Immature natural killer cell (primary cell): ENCODE measurements around the gene ERP27. TPM values are rescaled to one million over a fixed set of nuclear protein-coding genes. Genes with fewer than 3 reads are reported as not detected.

ENCODE experiments used
- DNase-seq, 3 donors: peaks; one replicate each; pipeline ENCODE4 v3.0.0; 2022; ENCODE audit warnings: mixed read lengths in 1 of 3
- H3K27ac Mint-ChIP-seq, 6 donors: one replicate each; pipeline ENCODE4 v1.8.0; 2020; ENCODE audit warnings: mixed read lengths in 6 of 6, mild to moderate bottlenecking in 5 of 6, inconsistent platforms in 4 of 6, moderate library complexity in 3 of 6
- H3K27me3 Mint-ChIP-seq, 3 donors: one replicate each; pipeline ENCODE4 v1.8.0; 2020 to 2021; ENCODE audit warnings: low read depth in 3 of 3, mild to moderate bottlenecking in 3 of 3, mixed read lengths in 3 of 3, moderate library complexity in 3 of 3, inconsistent platforms in 1 of 3
- H3K36me3 Mint-ChIP-seq, 3 donors: one replicate each; pipeline ENCODE4 v1.8.0; 2020; ENCODE audit warnings: mixed read lengths in 3 of 3, inconsistent platforms in 2 of 3, mild to moderate bottlenecking in 2 of 3
- H3K4me1 Mint-ChIP-seq, 2 donors: one replicate each; pipeline ENCODE4 v1.8.0; 2020; ENCODE audit warnings: inconsistent platforms in 2 of 2, mild to moderate bottlenecking in 2 of 2, mixed read lengths in 2 of 2, moderate library complexity in 1 of 2
- H3K4me3 Mint-ChIP-seq, 5 donors: one replicate each; pipeline ENCODE4 v1.8.0; 2020; ENCODE audit warnings: mild to moderate bottlenecking in 5 of 5, mixed read lengths in 5 of 5, inconsistent platforms in 3 of 5, moderate library complexity in 3 of 5
- H3K9me3 Mint-ChIP-seq, 6 donors: one replicate each; pipeline ENCODE4 v1.8.0; 2020; ENCODE audit warnings: mild to moderate bottlenecking in 6 of 6, mixed read lengths in 6 of 6, inconsistent platforms in 4 of 6, moderate library complexity in 3 of 6
- polyA plus RNA-seq, 3 donors: library from polyadenylated mRNA; unstranded; fragments of 300-500 nt; fragmentation: Illumina TruSeq; gene quantifications; one replicate each; pipeline ENCODE4 v1.2.3, GENCODE V29; 2021

ERP27 gene
- polyA plus RNA-seq, 3 donors from 2014 or later = 2.5 to 3.8 (median 3.8) TPM

GRCh38 chr12:14880890-14881453 is 57.4 kb downstream of the ERP27 start:
- Mint-ChIP-seq H3K9me3 (no peaks in the 10 kb centered on the region), H3K4me3 (no peak overlapping the region), H3K27me3 (peaks cover 4 to 12% (median 7%) of the 10 kb centered on the region in 3 donors), H3K36me3 (no peaks in the 10 kb centered on the region), H3K27ac (no peak overlapping the region), H3K4me1 (peaks cover 19 to 26% of the 10 kb centered on the region in 2 donors)
- no peak for DNase-seq

GRCh38 chr12:14879222-14879933 is 59.0 kb downstream of the ERP27 start:
- DNase-seq = no peak
- H3K4me3 Mint-ChIP-seq = no peak overlapping the region

GRCh38 chr12:14878488-14878887 is 59.8 kb downstream of the ERP27 start:
- DNase-seq = no peak
- Mint-ChIP-seq H3K36me3 (no peaks in the 10 kb centered on the region), H3K27me3 (no peaks in the 10 kb centered on the region), H3K4me3 (no peak overlapping the region), H3K27ac (no peak overlapping the region), H3K4me1 (peaks cover 4 to 6% of the 10 kb centered on the region in 2 donors), H3K9me3 (no peaks in the 10 kb centered on the region)

More at GRCh38 chr12:14879222-14879933, 59.0 kb downstream of the ERP27 start:
- peaks cover 6 to 10% of the 10 kb centered on the region in 2 donors for H3K4me1 Mint-ChIP-seq
- H3K27ac Mint-ChIP-seq = no peak overlapping the region
- peaks cover 0 to 1% (median 0%) of the 10 kb centered on the region in 3 donors for H3K27me3 Mint-ChIP-seq
- no peaks in the 10 kb centered on the region for H3K9me3 Mint-ChIP-seq
- H3K36me3 Mint-ChIP-seq = no peaks in the 10 kb centered on the region

GRCh38 chr12:14876833-14877232 is 61.5 kb downstream of the ERP27 start:
- DNase-seq = no peak
- Mint-ChIP-seq H3K4me3 (no peak overlapping the region), H3K27ac (no peak overlapping the region), H3K9me3 (no peaks in the 10 kb centered on the region), H3K27me3 (no peaks in the 10 kb centered on the region), H3K4me1 (peaks cover 4 to 6% of the 10 kb centered on the region in 2 donors), H3K36me3 (no peaks in the 10 kb centered on the region)

GRCh38 chr12:14874882-14875281 is 63.5 kb downstream of the ERP27 start:
- peaks cover 3 to 4% (median 4%) of the 10 kb centered on the region in 3 donors for H3K27me3 Mint-ChIP-seq
- H3K27ac Mint-ChIP-seq = no peak overlapping the region
- no peak overlapping the region for H3K4me3 Mint-ChIP-seq
- H3K9me3 Mint-ChIP-seq = no peaks in the 10 kb centered on the region
- DNase-seq = no peak
- no peaks in the 10 kb centered on the region for H3K36me3 Mint-ChIP-seq
- H3K4me1 Mint-ChIP-seq = no peaks in the 10 kb centered on the region

GRCh38 chr12:14873440-14874185 is 64.7 kb downstream of the ERP27 start:
- no peak for DNase-seq
- Mint-ChIP-seq H3K4me1 (no peaks in the 10 kb centered on the region), H3K27ac (no peak overlapping the region), H3K36me3 (no peaks in the 10 kb centered on the region), H3K9me3 (no peaks in the 10 kb centered on the region), H3K4me3 (no peak overlapping the region), H3K27me3 (peaks cover 4 to 6% (median 5%) of the 10 kb centered on the region in 3 donors)

GRCh38 chr12:14871886-14872285 is 66.5 kb downstream of the ERP27 start:
- Mint-ChIP-seq H3K27me3 (peaks cover 4 to 8% (median 6%) of the 10 kb centered on the region in 3 donors), H3K36me3 (peaks cover 0 to 9% (median 0%) of the 10 kb centered on the region in 3 donors), H3K4me3 (no peak overlapping the region), H3K4me1 (no peaks in the 10 kb centered on the region), H3K27ac (no peak overlapping the region), H3K9me3 (peaks cover 0 to 4% (median 0%) of the 10 kb centered on the region in 6 donors)
- no peak for DNase-seq

- Mint-ChIP-seq H3K4me3 (no peak overlapping the region), H3K27ac (no peak overlapping the region), H3K4me1 (no peaks in the 10 kb centered on the region), H3K9me3 (peaks cover 0 to 4% (median 0%) of the 10 kb centered on the region in 6 donors), H3K36me3 (peaks cover 0 to 9% (median 0%) of the 10 kb centered on the region in 3 donors), H3K27me3 (peaks cover 4 to 8% (median 6%) of the 10 kb centered on the region in 3 donors)
- DNase-seq = no peak
Observed at GRCh38 chr12:14871247-14871646, 67.1 kb downstream of the ERP27 start.

GRCh38 chr12:14868916-14869506 is 69.3 kb downstream of the ERP27 start:
- no peak for DNase-seq
- peaks cover 0 to 7% (median 0%) of the 10 kb centered on the region in 6 donors for H3K9me3 Mint-ChIP-seq
- no peak overlapping the region for H3K27ac Mint-ChIP-seq
- H3K4me1 Mint-ChIP-seq = no peaks in the 10 kb centered on the region
- peaks cover 0 to 9% (median 0%) of the 10 kb centered on the region in 3 donors for H3K36me3 Mint-ChIP-seq
- peaks cover 6 to 16% (median 14%) of the 10 kb centered on the region in 3 donors for H3K27me3 Mint-ChIP-seq
- H3K4me3 Mint-ChIP-seq = no peak overlapping the region

Other genes with a start within 250 kb of the ERP27 start
- gene GUCY2C, start 241.9 kb downstream of the ERP27 start, polyA plus RNA-seq = not detected
- 10 to 100 TPM; 27.1 to 73.5 (median 47.5) TPM for gene WBP11, start 135.1 kb downstream of the ERP27 start, polyA plus RNA-seq
- gene C12orf60, start 134.9 kb downstream of the ERP27 start, polyA plus RNA-seq = 1 to 10 TPM in 1 of 3 donors, under 1 TPM in 1, not detected in 1; 0.57 to 1.1 TPM
- under 1 TPM in 1 of 3 donors, not detected in 2; 0.10 TPM for gene SMCO3, start 124.4 kb downstream of the ERP27 start, polyA plus RNA-seq
- not detected for gene ART4, start 95.0 kb downstream of the ERP27 start, polyA plus RNA-seq
- under 1 TPM in 1 of 3 donors, not detected in 2; 0.51 TPM for gene MGP, start 52.7 kb downstream of the ERP27 start, polyA plus RNA-seq
- gene ARHGDIB, start 23.1 kb upstream of the ERP27 start, polyA plus RNA-seq = 1,000 to 10,000 TPM; 2,434 to 4,716 (median 2,863) TPM
- gene PDE6H, start 34.5 kb upstream of the ERP27 start, polyA plus RNA-seq = not detected